Bladder microvascular endothelial cell (primary cell): ENCODE measurements around the gene OR4D1. TPM values are rescaled to one million over a fixed set of nuclear protein-coding genes. Genes with fewer than 3 reads are reported as not detected.

Experiments
- total RNA-seq: library from RNA; depleted of rRNA; stranded (reverse); fragments of >200 nt; gene quantifications from 2 replicates; pipeline ENCODE4 v1.2.3, GENCODE V29; 2014

The OR4D1 gene
- total RNA-seq = not detected in 2 replicates

GRCh38 chr17:58147930-58148434, at the start of gene OR4D1:
Gene OR4D1 (plus strand): TSS chr17:58148384. CDS start chr17:58155154, 6,770 bp downstream.

GRCh38 chr17:58166682-58167081, 18.5 kb downstream of the OR4D1 start, which contains the start of gene OR4D2:
Gene OR4D2 (plus strand): TSS chr17:58166982. CDS start chr17:58169656, 2,674 bp downstream.

GRCh38 chr17:58192612-58193011, 44.4 kb downstream of the OR4D1 start, which contains the start of gene EPX:
Gene EPX (plus strand): TSS chr17:58192726. CDS start chr17:58192847, 121 bp downstream.

Other genes starting within 250 kb of the OR4D1 start
- gene CUEDC1, start 193.0 kb upstream of the OR4D1 start, total RNA-seq = 5.7 and 6.4 TPM in 2 replicates
- 19.8 and 36.6 TPM in 2 replicates for gene VEZF1, start 160.1 kb upstream of the OR4D1 start, total RNA-seq
- gene SRSF1, start 141.1 kb upstream of the OR4D1 start, total RNA-seq = 399 and 481 TPM in 2 replicates
- 8.4 and 18.8 TPM in 2 replicates for gene DYNLL2, start 65.0 kb upstream of the OR4D1 start, total RNA-seq
- gene OR4D2, start 18.6 kb downstream of the OR4D1 start, total RNA-seq = not detected in 2 replicates
- not detected in 2 replicates for gene EPX, start 44.3 kb downstream of the OR4D1 start, total RNA-seq
- 8.9 and 13.2 TPM in 2 replicates for gene MKS1, start 70.9 kb downstream of the OR4D1 start, total RNA-seq
- gene LPO, start 90.2 kb downstream of the OR4D1 start, total RNA-seq = not detected in 2 replicates
- gene MPO, start 132.6 kb downstream of the OR4D1 start, total RNA-seq = under 0.01 TPM in 1 of 2 replicates, not detected in the other
- gene TSPOAP1, start 180.4 kb downstream of the OR4D1 start, total RNA-seq = under 0.01 TPM in 1 of 2 replicates, not detected in the other
- gene SUPT4H1, start 203.8 kb downstream of the OR4D1 start, total RNA-seq = 40.3 and 62.6 TPM in 2 replicates